Urothelium cell line (cell line): Measurements from ENCODE around the gene MPDZ.

ENCODE experiments used
- DNase-seq: peaks from one replicate; pipeline ENCODE4 v3.0.0; 2011; ENCODE audit warnings: low spot score, mixed read lengths
- FAIRE-seq: peaks from 2 replicates; lab custom pipeline; 2011; peaks lifted over from hg19 to GRCh38; lab: Jason Lieb, UNC

Gene MPDZ

DNA sequence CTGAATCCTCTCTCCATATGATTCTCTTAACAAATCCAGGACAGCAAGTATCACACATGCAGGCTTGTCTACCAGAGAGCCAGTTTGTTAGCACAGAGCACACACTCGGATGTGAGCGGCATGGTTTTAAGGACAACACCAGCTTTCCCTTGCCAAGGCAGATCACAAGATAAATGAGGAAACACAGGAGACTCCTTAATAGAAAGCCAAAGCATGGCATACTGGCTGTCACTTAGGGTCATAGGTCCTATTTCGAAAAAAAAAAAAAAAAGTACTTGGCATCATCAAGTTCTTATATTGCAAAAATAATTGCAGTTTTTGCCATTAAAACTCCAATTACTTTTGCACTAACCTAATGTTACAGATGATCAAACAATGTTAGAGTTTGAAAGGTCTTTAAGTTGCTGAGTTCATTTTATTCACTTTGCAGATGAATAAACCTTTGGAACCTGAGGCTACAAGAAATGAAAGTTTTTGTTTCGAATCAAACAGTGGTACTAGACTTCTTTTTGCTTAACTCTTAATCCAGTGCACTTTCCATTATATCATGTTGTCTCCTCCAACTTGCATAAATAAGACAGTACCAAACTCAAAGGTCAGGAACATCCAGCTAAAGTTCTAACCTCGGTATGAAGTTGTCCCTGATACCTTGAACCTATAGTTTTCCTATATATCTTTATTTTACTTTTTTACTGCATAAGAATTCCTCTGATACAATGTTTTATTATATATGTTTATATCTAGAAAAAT, 138.5 kb downstream of the MPDZ start:
- FAIRE-seq, result no peak

DNA sequence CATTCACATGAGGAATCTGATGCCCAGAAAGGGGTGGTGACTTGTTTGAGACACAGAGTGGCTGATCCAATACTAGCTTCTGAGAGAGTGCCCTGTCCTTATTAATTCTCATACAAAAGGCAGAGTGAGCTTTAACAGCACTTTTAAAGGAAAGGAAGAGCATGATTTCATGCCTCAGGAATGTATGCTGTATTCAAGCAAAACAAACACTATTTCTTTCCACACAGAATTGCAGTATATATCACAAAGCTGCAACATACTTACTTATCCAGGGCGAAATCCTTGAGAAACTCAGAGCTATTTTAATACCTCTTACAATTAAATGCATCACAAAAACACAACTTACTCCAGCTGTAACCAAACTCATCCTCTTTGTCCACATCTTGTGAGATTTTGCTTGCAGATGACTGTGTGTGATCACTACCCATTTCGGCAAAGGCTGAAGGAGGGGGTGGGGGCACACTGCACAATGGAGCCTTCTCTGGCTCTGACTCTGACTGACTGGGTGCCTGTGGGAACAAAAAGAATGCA, 139.8 kb downstream of the MPDZ start:
- DNase-seq (peak; percentile 56), FAIRE-seq (no peak)

More for the DNA sequence above, 138.5 kb downstream of the MPDZ start:
- no peak for DNase-seq

DNA sequence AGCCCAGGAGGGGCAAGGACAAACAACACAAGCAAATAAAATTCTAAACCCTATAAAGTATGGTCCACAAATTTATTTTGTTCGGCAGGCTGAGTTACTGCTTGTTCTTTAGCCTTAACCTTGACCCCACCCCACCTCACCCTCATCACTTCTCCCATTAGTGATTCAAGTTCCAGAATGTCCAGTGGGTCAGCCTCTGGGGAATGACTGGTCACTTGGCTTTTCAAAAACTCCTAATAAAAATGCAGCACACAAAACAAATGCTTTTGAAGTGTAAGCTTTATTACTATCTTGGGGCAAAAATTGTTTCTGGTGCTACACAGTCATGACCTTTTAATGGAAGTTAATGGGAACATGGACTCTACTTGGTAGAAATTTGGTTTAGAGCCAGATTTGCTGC, 142.1 kb downstream of the MPDZ start:
- DNase-seq, result no peak
- FAIRE-seq, result no peak

DNA sequence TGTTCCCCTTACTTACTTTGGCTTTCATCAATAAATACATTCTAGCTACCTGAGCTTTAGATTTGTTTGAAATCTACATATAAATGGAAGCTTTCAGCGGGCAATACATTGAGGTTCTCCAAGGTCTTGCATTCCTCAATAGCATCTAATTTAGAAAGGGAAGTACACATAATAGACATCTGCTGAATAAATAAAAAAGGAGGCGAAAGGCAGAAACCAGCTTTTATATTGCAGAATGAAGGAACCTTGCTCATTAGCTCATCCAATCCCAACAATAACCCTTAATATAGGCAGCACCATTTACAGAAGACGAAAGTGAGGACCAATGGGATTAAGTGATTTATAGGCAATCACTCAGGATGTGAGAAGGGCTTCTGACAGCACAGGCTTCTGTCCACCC, 147.5 kb downstream of the MPDZ start:
- no peak for FAIRE-seq
- no peak for DNase-seq

DNA sequence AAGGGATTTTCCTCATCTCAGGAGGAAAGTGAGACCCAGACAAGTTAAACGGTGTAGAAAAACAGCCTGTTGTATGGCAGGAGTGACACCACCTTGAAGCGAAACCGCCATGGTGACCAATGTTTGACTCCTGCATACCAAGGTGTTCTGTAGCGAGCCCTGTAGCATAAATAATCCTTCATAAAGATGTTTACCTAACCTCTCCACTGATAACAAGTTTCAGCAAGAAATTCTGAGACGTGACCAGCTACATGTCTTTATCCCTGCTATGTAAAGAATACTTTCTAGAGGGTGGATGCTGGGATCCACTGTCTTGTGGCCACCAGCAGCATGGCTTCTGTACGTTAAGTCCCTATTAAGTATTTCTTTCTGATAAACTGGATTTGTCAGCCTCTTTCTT, 148.1 kb downstream of the MPDZ start:
- FAIRE-seq, result no peak
- DNase-seq, result no peak

DNA sequence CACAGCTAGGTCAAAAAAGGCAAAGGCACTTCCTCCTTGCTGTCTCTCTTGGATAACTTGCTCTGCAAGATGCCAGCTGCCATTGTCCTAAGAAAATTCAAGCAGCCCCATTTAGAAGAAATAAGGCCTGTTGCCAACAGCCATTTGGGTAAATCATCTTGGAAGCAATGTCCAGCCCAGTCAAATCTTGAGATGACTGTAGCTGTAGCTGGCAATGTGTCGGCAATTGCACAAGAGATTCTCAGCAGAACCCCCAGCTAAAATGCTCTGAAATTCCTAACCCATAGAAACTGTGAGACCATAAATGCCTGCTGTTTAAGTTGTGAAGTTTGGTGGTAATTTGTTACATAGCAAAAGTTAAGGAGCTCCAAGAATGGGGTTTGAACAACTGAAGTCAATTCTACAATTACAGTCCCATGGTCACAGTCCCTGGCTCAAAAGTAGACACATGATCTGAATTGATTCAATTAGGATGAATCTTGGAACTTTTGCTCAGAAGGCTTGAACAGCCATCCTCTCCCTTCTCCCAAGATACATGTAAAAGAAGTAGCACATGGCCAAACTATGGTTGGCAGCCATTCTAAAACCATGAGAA, 151.1 kb downstream of the MPDZ start:
- no peak for DNase-seq
- FAIRE-seq, result no peak

DNA sequence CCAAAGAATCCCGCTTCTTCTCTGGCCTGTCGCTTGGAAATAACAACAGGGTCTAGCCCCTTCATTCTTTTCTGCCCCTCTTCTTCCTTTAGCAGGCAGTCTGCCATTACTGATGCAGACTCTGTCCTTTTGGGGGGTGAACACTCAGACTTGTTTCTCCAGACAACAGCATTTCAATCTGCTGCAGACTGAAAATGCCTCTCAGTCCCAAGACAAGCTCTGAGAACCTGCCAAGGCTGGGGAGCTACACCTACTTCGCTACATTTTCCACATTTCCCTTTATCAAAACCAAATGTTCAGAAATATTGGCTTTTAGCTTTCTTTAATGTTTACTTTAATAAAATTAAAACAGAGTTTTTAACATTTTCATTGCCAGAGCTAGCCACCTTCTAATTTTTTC, 152.4 kb downstream of the MPDZ start:
- DNase-seq (no peak), FAIRE-seq (no peak)

DNA sequence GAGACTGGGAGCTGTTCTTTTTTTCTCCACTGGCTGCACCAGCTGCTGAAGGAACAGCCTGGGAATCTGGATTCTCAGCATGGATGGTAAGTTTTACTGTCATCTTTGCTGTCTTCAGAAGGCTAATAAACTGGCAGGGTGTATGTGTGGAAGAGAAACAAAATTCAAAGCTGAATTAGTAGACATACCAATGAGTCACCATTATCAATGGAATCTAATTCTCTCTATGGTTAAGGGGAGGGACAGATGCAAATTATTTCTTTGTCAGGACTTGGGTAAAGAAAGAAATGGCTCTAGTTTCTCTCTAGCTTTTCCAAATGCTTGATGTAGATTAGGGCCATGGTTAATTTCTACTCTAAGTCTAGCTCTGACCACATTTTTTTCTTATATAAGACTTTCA, 154.2 kb downstream of the MPDZ start:
- no peak for FAIRE-seq

DNA sequence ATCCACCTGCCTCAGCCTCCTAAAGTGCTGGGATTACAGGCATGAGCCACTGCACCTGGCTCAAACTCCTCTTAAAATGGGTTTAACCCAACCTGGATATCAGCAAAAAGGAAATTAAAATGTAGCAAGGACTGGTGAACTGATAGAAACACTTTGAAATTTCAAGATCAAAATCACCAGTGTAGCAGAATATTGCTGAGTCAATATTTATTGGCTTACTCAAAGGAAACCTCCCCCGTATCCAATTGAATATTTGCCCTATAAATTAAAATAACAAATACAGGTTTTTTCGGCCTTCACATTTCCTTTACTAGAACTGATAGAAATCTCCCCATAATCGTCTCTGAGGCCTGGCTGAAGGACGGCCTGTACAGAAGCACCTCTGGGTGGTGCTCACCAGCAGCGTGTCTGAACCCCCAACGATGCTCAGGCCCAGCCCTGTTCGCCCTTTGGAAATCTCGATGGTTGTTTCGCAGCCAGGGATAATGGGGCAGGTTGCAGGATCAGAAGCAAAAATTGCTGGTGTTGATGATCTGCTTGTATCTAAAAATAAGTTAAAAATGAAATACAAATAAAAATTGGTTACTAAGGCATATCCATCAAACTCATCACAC, 156.6 kb downstream of the MPDZ start:
- DNase-seq (no peak), FAIRE-seq (no peak)

More for the DNA sequence above, 154.2 kb downstream of the MPDZ start:
- no peak for DNase-seq

DNA sequence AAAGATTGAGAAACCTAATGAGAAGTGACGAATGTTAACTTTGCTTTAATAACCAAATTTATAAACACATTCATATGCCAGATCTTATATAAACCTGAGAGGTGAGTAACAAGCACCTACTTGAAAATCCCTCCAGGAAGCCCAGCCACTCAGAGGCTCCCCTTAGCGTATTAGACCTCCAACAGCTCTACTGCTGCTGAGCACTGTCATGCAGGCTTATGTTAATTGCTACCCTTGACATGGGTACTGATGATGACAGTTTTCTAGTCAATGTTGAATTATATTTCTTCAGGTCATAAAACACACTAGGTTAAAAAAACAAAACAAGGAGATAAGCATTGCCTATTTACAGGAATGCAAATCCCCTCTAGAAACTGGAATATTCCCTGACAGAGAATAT, 161.2 kb downstream of the MPDZ start:
- DNase-seq, result no peak
- FAIRE-seq, result no peak

DNA sequence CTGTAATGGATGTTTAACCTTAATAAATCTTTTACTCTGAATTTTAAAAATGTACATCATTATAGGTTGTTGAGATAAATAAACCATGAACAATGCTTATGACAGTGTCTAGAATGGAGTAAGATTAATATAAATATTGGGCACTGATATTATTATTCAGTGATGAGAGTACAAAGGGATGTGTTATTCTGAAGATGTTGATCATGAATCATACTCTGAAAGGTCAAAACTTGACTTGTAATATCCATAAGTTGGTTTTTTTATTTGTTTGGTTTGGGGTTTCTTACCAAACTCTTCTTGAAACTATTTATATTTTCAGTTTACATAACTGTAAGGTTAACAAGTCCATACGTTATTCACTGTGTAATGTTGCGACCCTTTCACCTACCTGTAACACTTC, 163.2 kb downstream of the MPDZ start:
- DNase-seq, result no peak
- FAIRE-seq, result no peak

DNA sequence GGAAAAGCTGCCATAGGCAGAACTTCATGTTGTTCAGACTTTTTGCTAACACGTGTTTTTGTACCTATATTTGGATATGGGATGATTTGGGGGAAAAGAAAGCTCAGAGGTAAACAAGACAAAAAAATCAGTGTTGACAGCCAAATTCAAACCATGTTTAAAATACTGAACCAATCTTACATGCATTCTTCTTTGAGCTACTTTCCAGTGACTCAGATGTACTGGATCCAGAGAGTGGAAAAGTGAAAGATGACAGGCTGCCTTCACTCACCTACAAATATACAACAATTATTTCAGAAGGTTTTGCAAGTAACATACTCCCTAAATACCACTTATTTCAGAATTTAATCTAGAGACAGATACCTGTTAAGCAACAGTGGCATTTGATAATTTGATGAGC, 165.7 kb downstream of the MPDZ start:
- FAIRE-seq (no peak), DNase-seq (no peak)

DNA sequence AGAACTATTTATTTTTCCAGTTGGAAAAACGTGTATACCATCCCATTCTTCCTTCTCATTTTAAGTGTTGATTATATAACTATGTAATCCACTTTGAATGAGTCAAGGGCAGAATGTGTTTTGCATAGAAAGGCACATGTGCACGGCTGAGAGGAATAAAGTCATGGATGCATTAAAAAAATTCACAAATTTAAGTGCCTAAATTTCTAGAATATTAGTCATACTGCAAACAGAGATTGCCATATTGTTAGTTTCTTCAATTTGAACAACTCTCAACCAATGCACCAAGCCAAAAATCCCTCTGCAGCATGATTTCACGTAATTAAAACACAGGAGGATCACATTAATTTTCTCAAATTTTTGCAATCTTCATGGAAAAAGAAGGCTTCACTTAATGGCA, 166.3 kb downstream of the MPDZ start:
- FAIRE-seq (no peak), DNase-seq (no peak)

DNA sequence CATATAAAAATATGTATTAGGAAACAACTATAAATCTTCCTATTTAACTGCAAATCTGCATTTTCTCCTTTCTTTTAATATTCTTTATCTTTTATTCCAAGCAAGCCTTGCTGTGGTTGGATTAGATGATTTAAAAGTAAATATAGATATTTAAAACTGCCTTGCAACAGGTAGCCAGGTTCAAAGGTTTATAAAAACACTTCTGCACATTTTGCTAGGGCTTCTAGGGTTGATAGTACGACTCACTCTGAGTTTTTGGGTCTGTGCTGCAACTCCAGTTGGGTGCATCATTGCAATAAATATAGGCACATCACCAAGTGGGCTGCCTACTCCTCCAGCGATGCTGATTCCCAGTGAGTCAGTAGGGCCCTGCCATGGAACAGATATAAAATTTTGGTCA, 167.7 kb downstream of the MPDZ start:
- FAIRE-seq (no peak), DNase-seq (no peak)

DNA sequence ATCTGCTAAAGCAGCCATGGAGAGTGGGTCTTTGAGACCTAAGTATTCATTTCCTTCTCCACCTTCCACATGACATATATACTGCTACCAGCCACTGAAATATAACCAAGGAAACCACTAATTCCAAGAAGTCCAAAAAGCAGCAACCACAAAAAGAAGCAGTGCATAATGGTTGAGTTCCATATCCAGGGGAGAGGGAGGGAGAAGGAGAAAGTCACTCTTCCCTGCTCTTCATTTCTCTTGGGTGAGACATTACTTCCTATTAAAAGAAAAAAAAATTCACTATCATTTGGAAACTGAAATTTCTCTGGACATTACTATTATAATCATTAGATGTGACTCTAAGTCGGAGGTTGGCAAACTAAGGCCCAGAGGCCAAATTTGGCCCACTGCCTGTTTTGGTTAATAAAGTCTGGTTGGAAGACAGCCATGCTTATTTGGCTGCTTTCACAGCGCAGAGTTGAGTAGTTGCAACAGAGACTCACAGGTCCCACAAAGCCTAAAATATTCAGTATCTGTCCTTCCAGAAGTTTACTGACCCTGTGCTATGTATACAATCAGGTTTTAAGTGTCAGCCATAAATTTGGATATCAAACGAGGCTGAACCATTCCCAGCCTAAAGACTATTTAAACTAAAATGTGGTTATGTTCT, 168.6 kb downstream of the MPDZ start:
- DNase-seq (no peak), FAIRE-seq (no peak)

DNA sequence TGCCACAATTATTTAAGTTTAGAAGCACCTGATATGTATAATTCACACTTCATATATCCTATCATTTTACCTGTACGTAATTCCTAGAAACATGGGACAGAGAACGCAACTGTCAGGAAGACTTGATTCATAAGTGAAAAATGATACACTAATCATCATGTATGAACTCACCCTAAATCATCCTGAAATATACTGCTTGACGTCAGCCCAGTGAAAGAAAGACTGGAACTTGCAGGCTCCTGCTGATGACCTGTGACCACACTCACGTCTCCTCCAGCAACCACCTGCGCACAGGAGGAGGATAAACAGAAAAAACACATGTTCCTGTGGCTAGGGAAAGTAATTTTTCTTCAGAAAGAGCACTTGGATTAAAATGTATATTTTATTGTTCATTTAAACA, 169.7 kb downstream of the MPDZ start:
- DNase-seq (no peak), FAIRE-seq (no peak)

DNA sequence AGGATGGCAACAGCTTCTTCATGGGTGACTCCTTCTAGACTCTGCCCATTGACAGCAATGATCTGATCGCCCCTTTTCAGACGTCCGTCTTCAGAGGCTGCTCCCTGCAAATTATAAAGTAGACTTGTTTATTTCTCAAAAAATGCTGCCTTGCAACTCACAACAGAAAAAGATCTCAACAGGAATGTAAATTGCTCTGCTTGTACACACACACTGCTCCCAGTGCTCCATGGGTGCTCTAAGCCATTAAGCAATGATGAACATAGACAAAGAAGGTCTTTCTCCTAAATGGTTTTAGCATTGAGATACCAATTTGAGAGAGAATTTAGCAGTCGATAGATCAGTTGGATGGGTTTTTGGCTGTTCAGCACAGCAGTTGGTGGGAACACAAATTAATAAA, 172.5 kb downstream of the MPDZ start:
- FAIRE-seq (no peak), DNase-seq (no peak)

DNA sequence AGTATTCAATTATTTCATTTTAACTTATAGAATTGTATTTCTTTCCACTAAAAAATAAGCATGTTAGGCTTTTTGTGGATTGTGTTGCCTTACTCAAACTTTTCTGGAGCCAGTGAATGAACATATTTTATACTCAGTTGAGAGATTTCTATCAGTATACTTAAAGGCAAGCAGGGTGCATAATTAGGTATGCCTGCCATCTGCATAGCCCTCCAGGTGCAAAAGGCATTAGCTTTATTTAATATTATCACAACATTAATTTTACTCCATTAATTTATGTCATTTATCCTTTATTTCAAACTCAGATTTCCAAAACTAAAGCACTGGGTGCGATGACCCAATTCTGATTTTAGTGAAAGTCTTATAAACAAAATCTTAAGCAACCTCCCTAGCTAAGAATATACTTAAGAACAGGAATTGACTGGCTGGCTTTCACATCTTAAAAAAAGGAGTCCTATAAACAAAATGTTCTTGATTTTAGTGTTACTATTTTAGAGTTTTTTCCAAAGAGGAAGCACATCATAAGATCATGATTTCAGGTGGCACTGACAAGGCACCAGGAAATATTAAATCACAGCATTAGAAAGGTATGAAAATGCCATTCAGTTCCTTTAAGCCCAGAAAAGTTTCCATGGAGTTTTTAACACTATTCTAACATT, 178.4 kb downstream of the MPDZ start:
- DNase-seq, result no peak
- FAIRE-seq, result no peak

DNA sequence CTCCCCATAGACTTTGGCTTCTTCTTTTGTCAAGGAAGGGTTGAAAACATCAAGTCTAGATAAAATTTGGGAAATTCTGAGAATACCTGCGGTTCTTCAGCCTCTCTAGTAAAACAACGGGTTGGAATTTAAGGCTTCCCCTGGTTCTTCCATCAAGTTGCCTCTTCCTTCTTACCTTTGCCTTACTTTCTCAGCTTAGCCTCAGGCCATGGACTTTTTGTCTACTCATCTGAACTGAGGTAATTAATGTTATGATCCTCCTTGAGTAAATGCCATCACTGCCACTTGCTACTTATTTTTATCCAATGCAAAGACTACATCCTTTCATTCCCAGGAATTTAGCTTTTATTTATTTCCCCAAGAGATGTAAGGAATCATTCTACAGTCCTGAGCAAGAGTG, 184.4 kb downstream of the MPDZ start:
- FAIRE-seq, result no peak
- DNase-seq, result no peak

DNA sequence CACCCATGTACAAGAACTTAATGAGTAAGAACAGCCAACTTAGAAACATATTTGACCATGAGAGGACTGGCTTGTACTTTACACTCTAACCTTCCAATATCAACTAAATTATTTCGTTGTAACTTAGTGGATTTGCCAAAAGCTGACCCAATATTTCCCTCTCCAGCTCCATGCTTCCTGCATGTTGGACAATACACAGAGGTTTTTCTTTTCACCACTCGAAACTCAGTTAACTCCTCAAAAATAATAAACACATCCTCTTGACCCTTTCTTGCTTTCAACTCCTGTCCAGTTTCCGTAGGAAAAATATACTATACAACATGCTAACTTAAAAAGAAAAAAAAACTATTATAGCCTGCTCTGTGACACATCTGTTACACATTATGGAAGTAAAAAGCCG, 188.9 kb downstream of the MPDZ start:
- DNase-seq (no peak), FAIRE-seq (no peak)

DNA sequence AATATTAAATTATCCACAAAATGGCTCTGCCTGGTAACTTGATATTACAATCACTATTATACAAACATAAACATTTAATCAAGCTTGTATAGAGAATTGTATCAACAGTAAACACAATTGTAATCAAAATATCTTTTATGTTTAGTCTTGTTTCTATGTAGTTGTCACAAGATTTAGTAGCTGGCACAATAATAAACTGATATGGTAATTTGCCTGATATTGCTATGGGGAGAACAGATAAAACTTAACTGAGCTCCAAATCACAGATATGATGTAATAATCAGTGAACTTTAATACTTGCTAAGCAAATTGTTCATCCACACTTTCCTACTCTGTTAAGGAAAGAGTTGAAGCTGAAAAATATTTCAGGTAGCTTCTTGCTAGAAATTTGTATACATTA, 189.8 kb downstream of the MPDZ start:
- FAIRE-seq (no peak), DNase-seq (no peak)
